GM12878 (cell line): ENCODE measurements around the gene SLC1A2. TPM values are rescaled to one million over a fixed set of nuclear protein-coding genes. Genes with fewer than 3 reads are reported as not detected.
A peak's percentile ranks its signal among the peaks of the same experiment; 100 is the strongest.

Experiments
- ATAC-seq: fragments of 200-7000 bp; cut with Tn5 transposase; 3 replicates; pipeline ENCODE4 v1.9.1; 2020; ENCODE audit warnings: mild to moderate bottlenecking, moderate library complexity
- BruUV-seq: library from RNA; stranded (reverse); fragments of 400-500 nt; replicated peaks from 2 replicates; lab custom pipeline; 2021; lab: Mats Ljungman, UMichigan
- CTCF ChIA-PET: fragments of 300-600 bp; sonication (Branson Sonifier 250); formaldehyde crosslinking; extraction: SDS; loops from one replicate; lab custom pipeline; 2021; ENCODE audit warnings: inconsistent platforms; lab: Yijun Ruan, JAX
- POLR2A ChIA-PET: fragments of 350-600 bp; formaldehyde crosslinking; extraction: SDS; loops from one replicate; lab custom pipeline; 2021; ENCODE audit warnings: inconsistent platforms; lab: Charles Lee
- RAD21 ChIA-PET: fragments of 300-600 bp; sonication (Branson Sonifier 250); formaldehyde crosslinking; loops from one replicate; lab custom pipeline; 2023; ENCODE audit warnings: antibody characterized with exemption; ENCODE audit not compliant: unreplicated experiment; lab: Charles Lee
- SMC1A ChIA-PET: fragments of 300-600 bp; sonication (Branson Sonifier 250); formaldehyde crosslinking; loops from one replicate; lab custom pipeline; 2023; ENCODE audit not compliant: unreplicated experiment, uncharacterized antibody; lab: Charles Lee
- DNase-seq: peaks from one replicate; pipeline ENCODE4 v3.0.0-alpha.2; 2011; ENCODE audit warnings: low read depth, low spot score
- FAIRE-seq: peaks from 3 replicates; lab custom pipeline; 2011; peaks lifted over from hg19 to GRCh38; lab: Jason Lieb, UNC
- H2AFZ ChIP-seq: 2 replicates; pipeline ENCODE4 v1.6.0; 2011; ENCODE audit warnings: low read depth, low read length, control low read depth; ENCODE audit not compliant: control insufficient read depth
- H3K27ac ChIP-seq: 2 replicates; pipeline ENCODE4 v1.5.1; 2011; ENCODE audit warnings: control low read depth; ENCODE audit not compliant: control insufficient read depth, insufficient read depth
- H3K27me3 ChIP-seq, 2 experiments: replicated peaks in 1 of 2; 2 replicates each; pipeline versions ENCODE4 v1.6.0 to v1.6.1; 2011; ENCODE audit warnings: low read length in 1 of 2; ENCODE audit not compliant: control insufficient read depth in 2 of 2, insufficient read depth in 2 of 2
- H3K36me3 ChIP-seq, 2 experiments: 2 replicates each; pipeline ENCODE4 v1.5.1; 2011; ENCODE audit warnings: low read length in 1 of 2; ENCODE audit not compliant: control insufficient read depth in 2 of 2, insufficient read depth in 2 of 2
- H3K4me1 ChIP-seq: 2 replicates; pipeline ENCODE4 v1.6.1; 2011; ENCODE audit warnings: mild to moderate bottlenecking, low read length, moderate library complexity, mixed read lengths; ENCODE audit not compliant: control insufficient read depth, insufficient read depth
- H3K4me2 ChIP-seq: 2 replicates; pipeline ENCODE4 v1.6.0; 2011; ENCODE audit warnings: control low read depth; ENCODE audit not compliant: control insufficient read depth, insufficient read depth
- H3K4me3 ChIP-seq: fragments of 200-600 bp; sonication (generic); 2 replicates; pipeline ENCODE4 v1.5.1; 2016
- H3K79me2 ChIP-seq: 2 replicates; pipeline ENCODE4 v1.6.0; 2011; ENCODE audit warnings: low read length; ENCODE audit not compliant: control insufficient read depth, insufficient read depth
- H3K9ac ChIP-seq: 2 replicates; pipeline ENCODE4 v1.8.0; 2011; ENCODE audit warnings: low read length, control low read depth, mixed read lengths; ENCODE audit not compliant: control insufficient read depth, insufficient read depth
- H3K9me3 ChIP-seq: replicated peaks from 3 replicates; pipeline ENCODE4 v1.5.1; 2011; ENCODE audit warnings: mild to moderate bottlenecking, low read length; ENCODE audit not compliant: control insufficient read depth, insufficient read depth
- H4K20me1 ChIP-seq: 2 replicates; pipeline ENCODE4 v1.6.0; 2011; ENCODE audit not compliant: control insufficient read depth, insufficient read depth
- IRF4 ChIP-seq: IDR thresholded peaks from 2 replicates; pipeline ENCODE4 v1.6.1; 2011; ENCODE audit warnings: low read depth, low read length
- RUNX3 ChIP-seq: IDR thresholded peaks from 2 replicates; pipeline ENCODE4 v1.6.1; 2012; ENCODE audit warnings: low read length, inconsistent platforms
- WGBS: methylation state at CpG from one replicate; pipeline ENCODE4 v1.1.6; 2016; ENCODE audit warnings: low lambda C conversion rate; ENCODE audit not compliant: insufficient replicate concordance, insufficient coverage; ENCODE audit errors: missing lambda C conversion rate; 5-methylcytosine and 5-hydroxymethylcytosine counted together
- in situ Hi-C: fragments of 300-500 bp; cut with MboI; formaldehyde crosslinking; loops from 9 replicates; pipeline ENCODE4 v1.14.3; 2018; ENCODE audit warnings: mixed read lengths
- intact Hi-C: fragments of 100-400 bp; cut with micrococcal nuclease; formaldehyde crosslinking; loops from one replicate; pipeline ENCODE4 v1.14.2; 2022; ENCODE audit not compliant: unreplicated experiment
- polyA plus RNA-seq, 11 experiments: library from polyadenylated mRNA; depleted of rRNA in 4 of 11; unstranded in 6 of 11; stranded (reverse) in 5 of 11; fragments of >200 nt; fragmentation: Nextera tagmentation in 4 of 11; fragmentation: Illumina TruSeq in 1 of 11; extraction: Ambion mirVana in 4 of 11; extraction: Trizol in 1 of 11; gene quantifications; 1 replicate in 1 of 11; 2 replicates in 10 of 11; pipeline versions ENCODE4 v1.2.1 to v1.2.3, GENCODE V29; 2011 to 2016; ENCODE audit warnings: inconsistent platforms in 2 of 11, missing spikeins in 2 of 11, low read depth in 1 of 11
- total RNA-seq, 4 experiments: library from RNA; depleted of rRNA in 3 of 4; stranded (reverse); fragments of >200 nt in 3 of 4; fragmentation: Illumina TruSeq in 1 of 4; extraction: Trizol in 1 of 4; gene quantifications; 2 replicates each; pipeline versions ENCODE4 v1.2.1 to v1.2.3, GENCODE V29; 2013 to 2021
- TF ChIP-seq, protein P1 (sequence below): IDR thresholded peaks from 2 replicates; pipeline ENCODE4 v1.6.1; 2011; ENCODE audit warnings: borderline replicate concordance, low read depth, mild to moderate bottlenecking, moderate library complexity, low read length; ENCODE audit not compliant: insufficient read depth, poor library complexity, severe bottlenecking

The SLC1A2 gene
- total and polyA plus RNA-seq, 10 of the 15 experiments (the other 5 are each of a cell fraction or from before 2014, with no cell fraction given): 0.01 to 0.84 (median 0.22) TPM; not detected in 1

GRCh38 chr11:35282221-35282882 is 137.0 kb downstream of the SLC1A2 start:
- intact Hi-C loops (no loop called here), in situ Hi-C loops (no loop called here)
- no TSS peak for BruUV-seq
- ChIA-PET SMC1A (interaction anchor here (0.9 to 1.6 kb wide), 4 partner anchors 11 to 28 kb away, joined by 3 to 5 read pairs (median 3); no protein-coding TSS in a partner anchor), POLR2A (interaction anchor here (1.0 kb wide), 1 partner anchor 11 kb away, joined by 3 read pairs; no protein-coding TSS in a partner anchor), CTCF (interaction anchor here (1.4 to 1.8 kb wide), 2 partner anchors 9 to 11 kb away, joined by 4 to 5 read pairs; no protein-coding TSS in a partner anchor), RAD21 (interaction anchor here (1.0 kb wide), 1 partner anchor 22 kb away, joined by 3 read pairs; no protein-coding TSS in a partner anchor)
- Histone ChIP-seq H3K36me3 (no peaks in the 10 kb centered on the region), H3K4me1 (no peaks in the 10 kb centered on the region), H3K4me2 (no peak overlapping the region), H3K9ac (no peak overlapping the region), H3K79me2 (no peaks in the 10 kb centered on the region), H3K4me3 (no peak overlapping the region), H3K9me3 (no peaks in the 10 kb centered on the region), H4K20me1 (no peaks in the 10 kb centered on the region), H3K27ac (no peak overlapping the region), H3K27me3 (no peaks in the 10 kb centered on the region), H2AFZ (no peak overlapping the region)
- TF ChIP-seq RUNX3: 0 out of 2 replicates have a peak, but pooled peaks have one; percentile 23
- TF ChIP-seq, protein P1, sequence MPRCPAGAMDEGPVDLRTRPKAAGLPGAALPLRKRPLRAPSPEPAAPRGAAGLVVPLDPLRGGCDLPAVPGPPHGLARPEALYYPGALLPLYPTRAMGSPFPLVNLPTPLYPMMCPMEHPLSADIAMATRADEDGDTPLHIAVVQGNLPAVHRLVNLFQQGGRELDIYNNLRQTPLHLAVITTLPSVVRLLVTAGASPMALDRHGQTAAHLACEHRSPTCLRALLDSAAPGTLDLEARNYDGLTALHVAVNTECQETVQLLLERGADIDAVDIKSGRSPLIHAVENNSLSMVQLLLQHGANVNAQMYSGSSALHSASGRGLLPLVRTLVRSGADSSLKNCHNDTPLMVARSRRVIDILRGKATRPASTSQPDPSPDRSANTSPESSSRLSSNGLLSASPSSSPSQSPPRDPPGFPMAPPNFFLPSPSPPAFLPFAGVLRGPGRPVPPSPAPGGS: peak; percentile 92
- no peak for TF ChIP-seq IRF4
- no peak for FAIRE-seq
- ATAC-seq: peak; percentile 26; the same call in 1 of the 3 replicates
- WGBS: 45% methylated on average over 2 of the region's 2 CpGs
- DNase-seq: no peak
